ENCODE measurements around the gene MDN1.
"Not testable (repeated sequence)": the region's sequence is repeated elsewhere in the genome, so short reads cannot be mapped to it uniquely, and the experiment has no call there.

MDN1 gene

DNA sequence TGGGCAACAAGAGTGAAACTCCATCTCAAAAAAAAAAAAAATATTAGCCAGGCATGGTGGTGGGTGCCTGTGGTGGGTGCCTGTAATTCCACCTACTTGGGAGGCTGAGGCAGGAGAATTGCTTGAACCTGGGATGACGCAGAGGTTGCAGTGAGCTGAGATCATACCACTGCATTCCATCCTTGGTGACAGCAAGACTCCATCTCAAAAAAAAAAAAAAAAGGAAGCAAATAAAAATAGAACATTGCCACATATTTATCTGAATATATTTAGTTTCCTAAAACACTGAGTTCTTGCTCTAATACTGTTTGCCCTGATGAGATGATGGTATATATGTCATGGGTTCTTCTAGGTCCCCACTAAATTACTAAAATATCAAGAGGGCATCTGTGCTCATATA, 38.4 kb upstream of the MDN1 start:
- H3K4me3 ChIP-seq (ENCODE audit: control insufficient read depth, low read depth, low read length), result no peak overlapping the region
- no peak for DNase-seq (ENCODE audit: low read depth)
- no peak for TF ChIP-seq CTCF (IDR thresholded peaks at IDR 0.05; ENCODE audit: control insufficient read depth, insufficient read depth, low read depth, low read length, missing control alignments)

- no peak for TF ChIP-seq CTCF (IDR thresholded peaks at IDR 0.05; ENCODE audit: control insufficient read depth, insufficient read depth, low read depth, low read length, missing control alignments)
- no peak for DNase-seq (ENCODE audit: low read depth)
- no peak overlapping the region for H3K4me3 ChIP-seq (ENCODE audit: control insufficient read depth, low read depth, low read length)
Observed at GRCh38 chr6:89853068-89853467, 33.5 kb upstream of the MDN1 start.

- not testable (repeated sequence) for H3K4me3 ChIP-seq (ENCODE audit: control insufficient read depth, low read depth, low read length); DNase-seq (ENCODE audit: low read depth)
Observed at GRCh38 chr6:89847513-89847912, 27.9 kb upstream of the MDN1 start.

DNA sequence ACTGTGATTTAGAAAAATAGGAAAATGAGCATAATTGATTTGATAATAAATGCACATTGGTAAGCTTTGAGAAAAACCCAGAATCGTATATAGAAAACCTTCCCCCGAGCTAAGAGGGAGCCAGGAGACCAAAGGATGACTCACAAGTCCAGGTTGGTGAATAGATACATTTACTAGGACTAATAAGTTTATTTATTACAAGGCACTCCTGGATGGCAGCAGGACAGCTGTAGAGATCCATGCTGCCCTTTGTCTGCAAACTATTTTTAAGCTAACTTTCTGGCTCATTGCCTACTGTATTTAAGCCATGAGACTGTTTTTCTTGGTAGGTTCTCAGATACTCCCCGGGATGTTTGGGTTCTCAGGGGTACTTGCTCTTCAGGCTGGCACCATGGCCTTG, 23.5 kb upstream of the MDN1 start:
- DNase-seq (ENCODE audit: low read depth), result no peak

DNA sequence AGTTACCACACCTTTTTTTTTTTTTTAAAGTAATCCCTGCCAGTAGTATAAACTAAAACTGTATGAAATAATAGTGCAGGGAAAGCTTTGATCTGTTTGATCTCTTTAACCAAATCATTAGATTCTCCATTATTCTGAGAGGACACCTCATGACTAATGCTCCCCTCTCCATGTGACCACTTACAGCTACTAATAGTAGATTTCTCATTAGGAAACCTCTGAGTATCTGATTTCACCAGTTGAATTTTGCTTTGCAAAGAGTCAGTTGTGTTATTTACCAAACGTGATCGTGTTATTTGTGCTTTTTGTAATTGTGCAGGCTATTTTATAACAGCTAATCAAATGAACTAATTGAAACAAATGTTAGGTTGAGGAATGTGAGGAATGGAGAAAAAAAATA, 22.6 kb upstream of the MDN1 start:
- no peak overlapping the region for H3K4me3 ChIP-seq (ENCODE audit: control insufficient read depth, low read depth, low read length)
- no peak for TF ChIP-seq CTCF (IDR thresholded peaks at IDR 0.05; ENCODE audit: control insufficient read depth, insufficient read depth, low read depth, low read length, missing control alignments)
- no peak for DNase-seq (ENCODE audit: low read depth)

More for the DNA sequence above, 23.5 kb upstream of the MDN1 start:
- no peak overlapping the region for H3K4me3 ChIP-seq (ENCODE audit: control insufficient read depth, low read depth, low read length)
- TF ChIP-seq CTCF (IDR thresholded peaks at IDR 0.05; ENCODE audit: control insufficient read depth, insufficient read depth, low read depth, low read length, missing control alignments), result no peak

DNA sequence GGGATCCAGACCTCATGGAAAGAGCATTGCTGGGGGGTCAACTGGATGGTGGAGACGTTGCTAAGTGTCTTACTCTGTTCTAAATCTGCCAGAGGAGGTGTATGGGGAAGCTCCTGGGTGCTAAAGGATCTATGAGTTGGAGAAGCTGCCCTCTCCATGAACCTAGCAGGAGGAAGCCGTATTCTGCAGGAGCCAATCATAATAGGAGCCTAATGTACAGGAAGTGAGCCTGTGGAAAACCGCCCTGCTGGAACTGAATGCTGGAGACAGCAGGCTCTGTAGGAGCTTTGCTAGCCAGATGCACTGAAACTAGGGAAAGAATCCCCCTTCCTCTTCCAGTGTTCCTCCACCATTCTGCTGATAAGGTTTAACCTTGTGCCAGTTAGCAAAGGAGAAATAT, 20.9 kb upstream of the MDN1 start:
- no peak for TF ChIP-seq CTCF (IDR thresholded peaks at IDR 0.05; ENCODE audit: control insufficient read depth, insufficient read depth, low read depth, low read length, missing control alignments)
- no peak overlapping the region for H3K4me3 ChIP-seq (ENCODE audit: control insufficient read depth, low read depth, low read length)
- no peak for DNase-seq (ENCODE audit: low read depth)

GRCh38 chr6:89836639-89837222, 17.1 kb upstream of the MDN1 start:
- TF ChIP-seq CTCF (IDR thresholded peaks at IDR 0.05; ENCODE audit: control insufficient read depth, insufficient read depth, low read depth, low read length, missing control alignments), result no peak
- DNase-seq (ENCODE audit: low read depth), result no peak
- H3K4me3 ChIP-seq (ENCODE audit: control insufficient read depth, low read depth, low read length), result no peak overlapping the region
